GM08714 (cell line): Measurements from ENCODE around the gene CXCR4.
A peak's percentile ranks its signal among the peaks of the same experiment; 100 is the strongest.

ENCODE experiments used
- H3K4me3 ChIP-seq: fragments of 200-500 bp; sonication (Bioruptor generic); 2 replicates; pipeline ENCODE4 v1.5.1; 2014; ENCODE audit warnings: mild to moderate bottlenecking, low read length, inconsistent platforms
- ZNF274 ChIP-seq: IDR thresholded peaks from 2 replicates; pipeline ENCODE4 v1.6.1; 2012; ENCODE audit warnings: mild to moderate bottlenecking, low read depth, low read length

Gene CXCR4

DNA sequence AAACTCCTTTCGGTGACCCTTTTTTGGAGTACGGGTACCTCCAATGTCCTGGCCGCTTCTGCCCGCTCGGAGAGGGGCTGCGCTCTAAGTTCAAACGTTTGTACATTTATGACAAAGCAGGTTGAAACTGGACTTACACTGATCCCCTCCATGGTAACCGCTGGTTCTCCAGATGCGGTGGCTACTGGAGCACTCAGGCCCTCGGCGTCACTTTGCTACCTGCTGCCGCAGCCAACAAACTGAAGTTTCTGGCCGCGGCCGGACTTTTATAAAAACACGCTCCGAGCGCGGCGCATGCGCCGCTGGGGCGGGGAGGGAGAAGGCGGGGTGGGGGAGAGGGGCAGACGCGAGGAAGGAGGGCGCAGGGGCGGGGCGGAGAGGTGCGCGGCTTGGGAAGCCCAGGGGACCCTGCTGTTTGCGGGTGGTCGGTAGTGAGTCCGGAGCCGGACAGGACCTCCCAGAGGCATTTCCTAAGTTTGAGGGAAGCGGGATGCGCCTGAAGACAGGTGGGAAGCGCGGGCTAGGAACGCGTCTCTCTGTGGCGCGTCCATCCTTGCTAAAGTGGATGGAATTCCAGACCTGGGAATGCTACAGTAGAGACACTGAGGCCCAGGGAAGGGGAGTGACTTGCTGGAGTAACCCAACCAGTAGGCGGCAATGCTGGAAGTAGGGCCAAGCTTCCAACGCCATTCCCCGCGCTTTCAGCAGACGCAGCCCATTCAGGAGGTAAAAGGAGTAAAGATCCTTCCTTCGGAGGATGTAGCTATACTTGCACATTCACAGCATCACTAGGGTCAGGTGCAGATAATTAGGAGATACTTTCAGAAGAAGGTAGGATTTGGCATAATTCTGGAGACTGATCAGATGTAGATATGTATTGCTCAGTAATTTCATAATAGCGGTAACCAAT, at the start of gene CXCR4:
TSS of gene CXCR4 (minus strand) at position 241 of the 910 bp plus-strand sequence. CDS start at position 152, 89 bp downstream.
- TF ChIP-seq ZNF274 = no peak
- H3K4me3 ChIP-seq = peak within 1 kb of the TSS; percentile 95

DNA sequence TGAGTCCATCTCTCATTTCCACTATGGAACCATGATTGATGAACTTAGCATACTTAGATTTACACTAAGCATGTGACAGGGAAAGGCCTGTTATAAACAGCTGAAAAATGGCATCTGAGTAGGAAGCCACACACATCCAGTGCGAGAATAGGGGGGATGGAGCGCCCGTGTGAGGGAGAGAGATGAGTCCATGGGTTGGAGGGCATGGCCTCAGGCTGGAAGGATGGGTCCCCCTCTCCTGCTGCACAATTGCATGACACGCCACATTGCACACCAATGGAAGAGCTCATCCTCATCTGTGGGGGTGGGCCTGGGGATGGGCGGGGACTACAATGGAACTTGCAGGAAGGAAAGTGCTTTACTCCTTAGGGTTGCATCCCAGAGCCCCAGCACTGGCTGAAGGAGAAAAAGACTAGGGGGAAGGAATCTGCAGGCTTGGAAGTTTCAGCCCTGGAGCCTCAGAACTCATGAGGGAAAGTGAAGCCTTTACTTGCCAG, 46.4 kb upstream of the CXCR4 start:
- no peak for TF ChIP-seq ZNF274

DNA sequence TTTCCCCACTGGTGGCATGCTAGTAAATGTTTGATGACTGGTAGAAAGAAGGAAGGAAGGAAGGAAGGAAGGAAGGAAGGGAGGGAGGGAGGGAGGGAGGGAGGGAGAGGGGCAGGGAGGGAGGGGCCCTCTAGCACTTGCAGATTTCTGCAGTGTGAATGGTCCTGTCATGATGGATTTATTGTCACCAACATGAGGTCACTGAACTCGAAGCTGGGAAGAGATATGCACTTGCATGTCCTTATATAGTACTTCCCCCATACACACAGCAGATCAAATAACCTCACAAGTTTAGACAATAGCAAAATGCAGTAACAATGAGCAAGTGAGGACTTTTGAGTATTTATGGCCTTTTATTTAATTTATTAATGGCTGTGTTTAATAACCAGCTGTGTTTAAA, 44.5 kb upstream of the CXCR4 start:
- H3K4me3 ChIP-seq = no peak overlapping the region
- no peak for TF ChIP-seq ZNF274

More for the DNA sequence above, 46.4 kb upstream of the CXCR4 start:
- H3K4me3 ChIP-seq = no peak overlapping the region

DNA sequence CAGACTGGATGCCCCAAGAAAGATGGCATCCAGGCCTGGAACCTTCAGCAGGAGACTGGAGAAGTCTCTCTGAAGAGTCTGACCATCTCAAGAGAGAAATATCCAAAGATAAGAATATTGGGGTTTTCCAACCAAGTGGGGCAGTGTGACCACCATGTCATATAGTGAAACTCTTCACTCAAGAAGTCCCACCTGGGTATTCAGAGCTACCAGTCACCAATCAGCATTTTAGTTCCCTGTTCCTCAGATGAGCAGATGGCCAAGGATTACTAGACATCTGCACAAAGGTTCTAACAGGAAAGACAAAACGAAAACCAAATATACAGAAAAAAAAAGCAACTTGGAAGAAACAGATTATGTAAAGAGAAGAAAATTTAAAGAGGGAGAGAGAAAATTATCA, 38.5 kb upstream of the CXCR4 start:
- no peak for TF ChIP-seq ZNF274

DNA sequence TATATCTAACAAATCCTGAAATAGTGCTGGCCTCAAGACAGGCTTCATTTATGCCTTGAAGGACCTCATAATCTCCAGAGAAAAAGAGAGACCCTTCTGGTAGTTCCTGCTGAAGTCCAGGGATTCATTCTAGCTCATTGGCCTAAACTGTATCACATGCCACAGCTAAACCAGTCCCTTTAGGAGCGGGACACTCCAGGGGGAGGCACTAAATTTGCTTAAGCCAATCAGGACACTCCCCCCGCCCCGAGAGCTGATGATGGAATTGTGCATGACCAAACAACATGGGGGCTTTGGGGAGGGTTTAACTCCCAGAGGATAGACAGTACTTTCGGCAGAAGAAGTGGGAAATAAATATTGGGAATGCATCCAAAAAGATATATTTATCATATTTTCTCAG, 36.4 kb upstream of the CXCR4 start:
- TF ChIP-seq ZNF274 = no peak
- no peak overlapping the region for H3K4me3 ChIP-seq

More for the DNA sequence above, 38.5 kb upstream of the CXCR4 start:
- no peak overlapping the region for H3K4me3 ChIP-seq

DNA sequence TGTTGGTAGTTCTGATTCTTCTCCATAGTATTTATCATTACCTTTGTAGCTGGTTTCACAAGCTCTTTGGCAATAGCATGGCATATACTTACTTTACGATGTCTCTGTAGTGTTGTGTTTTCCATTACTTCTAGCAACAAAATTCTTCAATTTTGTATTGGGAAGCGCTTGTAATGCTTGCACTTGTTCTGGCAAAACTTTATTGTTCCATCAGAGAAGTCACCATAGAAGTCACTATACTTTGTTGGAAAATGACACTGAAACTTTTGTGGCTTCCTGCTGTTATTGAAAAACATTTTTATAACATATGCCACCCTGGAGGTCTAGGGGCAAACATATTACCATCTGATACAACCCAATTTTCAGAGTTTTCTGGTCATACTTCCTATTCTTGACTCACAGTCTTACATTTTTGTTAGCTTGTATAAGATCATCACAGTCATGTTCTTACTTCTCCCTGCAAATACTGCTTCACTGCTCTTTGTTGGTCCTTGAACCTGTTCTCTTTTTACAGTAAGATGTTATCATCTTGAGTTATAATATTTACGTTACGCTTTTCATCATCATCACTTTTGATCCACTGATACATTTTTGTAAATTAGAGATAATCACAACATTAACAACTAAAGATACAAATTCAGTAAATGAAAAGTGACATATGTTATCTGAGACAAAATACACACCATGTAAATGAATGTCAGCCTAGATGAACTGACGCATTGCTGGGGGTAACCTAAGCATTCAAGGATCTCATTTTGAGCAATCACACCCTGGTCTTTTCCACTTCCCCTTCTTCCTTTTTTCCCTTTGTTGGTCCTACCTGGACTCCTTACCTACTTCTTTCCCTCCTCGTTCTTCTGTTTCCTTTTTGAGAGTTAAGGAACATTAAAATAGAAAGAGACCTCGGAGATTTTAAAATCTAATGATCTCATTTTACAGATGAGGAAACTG, 33.3 kb upstream of the CXCR4 start:
- H3K4me3 ChIP-seq = no peak overlapping the region
- TF ChIP-seq ZNF274 = no peak

DNA sequence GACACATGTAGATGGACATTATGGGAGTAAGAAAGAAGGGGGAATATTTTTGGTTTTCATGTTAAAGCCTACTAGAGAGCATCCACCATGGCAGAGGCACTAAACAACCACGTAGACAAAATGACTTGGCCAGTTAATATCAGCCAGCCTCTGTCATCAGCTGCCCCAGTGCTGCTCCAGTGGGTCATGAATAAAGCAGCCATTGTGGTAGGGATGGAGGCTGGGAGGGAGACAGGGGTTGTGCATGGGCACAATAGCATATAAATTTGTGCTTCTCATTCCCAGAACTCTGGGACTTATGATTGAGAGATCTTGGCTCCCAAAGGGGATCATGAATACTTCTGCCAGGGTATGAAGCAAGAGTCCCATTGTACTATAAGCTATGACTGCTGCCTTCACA, 31.1 kb upstream of the CXCR4 start:
- no peak for TF ChIP-seq ZNF274
- H3K4me3 ChIP-seq = no peak overlapping the region

DNA sequence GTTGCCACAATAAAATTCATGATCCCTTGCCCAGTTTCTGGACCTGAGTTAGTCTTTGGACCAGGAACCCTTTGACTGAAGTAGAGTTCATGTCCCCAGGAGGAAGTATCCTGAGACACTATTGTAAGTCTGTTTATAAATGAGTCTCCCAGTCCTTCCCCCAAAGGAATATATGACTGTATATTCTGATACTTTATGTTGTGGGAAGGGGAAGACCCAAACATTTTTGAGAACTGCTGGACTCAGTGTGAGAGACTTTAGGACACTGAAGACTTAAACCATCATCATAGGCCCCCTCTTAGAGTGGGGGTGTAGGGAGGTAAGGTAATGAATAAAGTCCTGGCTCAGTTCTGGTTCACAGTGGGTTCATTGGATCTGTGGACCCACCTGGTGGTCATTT, 28.6 kb upstream of the CXCR4 start:
- H3K4me3 ChIP-seq = no peak overlapping the region
- no peak for TF ChIP-seq ZNF274

DNA sequence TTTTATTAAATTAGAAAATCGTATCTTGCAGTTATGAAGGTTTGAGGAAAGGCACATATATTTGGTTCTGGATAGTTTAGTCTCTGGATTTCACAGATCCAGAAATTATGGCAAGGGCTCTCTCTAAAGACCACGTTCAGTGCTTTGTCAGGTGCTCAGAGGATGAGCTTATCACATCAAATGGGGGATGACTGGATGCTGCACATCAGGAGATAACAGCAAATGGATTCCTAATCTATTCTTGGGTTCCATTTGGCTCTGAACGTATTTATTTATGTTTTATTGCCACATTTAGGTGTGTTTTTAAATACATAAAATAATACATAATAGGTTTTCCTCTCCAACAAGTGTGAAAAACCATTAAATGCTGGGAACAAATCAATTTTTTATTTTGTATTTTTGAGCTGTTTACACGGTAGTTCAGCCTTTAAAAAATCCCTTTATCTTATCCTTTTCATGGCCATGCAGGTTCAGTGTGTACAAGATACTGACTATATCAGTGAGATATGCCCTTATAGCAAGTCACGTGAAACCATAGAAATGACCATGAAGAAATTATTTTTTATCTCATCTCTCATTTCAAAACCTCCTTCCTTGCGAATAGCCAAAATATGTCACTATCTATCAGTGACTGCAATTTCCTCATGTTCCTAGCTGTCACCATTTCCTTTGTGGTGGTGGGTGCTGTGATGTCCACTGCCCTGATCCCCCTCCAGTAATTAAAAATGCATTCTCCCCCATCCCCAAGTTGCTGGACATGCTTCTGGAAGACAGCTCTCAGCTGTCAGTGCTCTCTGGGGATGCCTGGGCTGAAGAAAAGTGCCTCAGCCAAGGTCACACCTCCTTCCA, 25.9 kb upstream of the CXCR4 start:
- H3K4me3 ChIP-seq = no peak overlapping the region
- TF ChIP-seq ZNF274 = no peak

DNA sequence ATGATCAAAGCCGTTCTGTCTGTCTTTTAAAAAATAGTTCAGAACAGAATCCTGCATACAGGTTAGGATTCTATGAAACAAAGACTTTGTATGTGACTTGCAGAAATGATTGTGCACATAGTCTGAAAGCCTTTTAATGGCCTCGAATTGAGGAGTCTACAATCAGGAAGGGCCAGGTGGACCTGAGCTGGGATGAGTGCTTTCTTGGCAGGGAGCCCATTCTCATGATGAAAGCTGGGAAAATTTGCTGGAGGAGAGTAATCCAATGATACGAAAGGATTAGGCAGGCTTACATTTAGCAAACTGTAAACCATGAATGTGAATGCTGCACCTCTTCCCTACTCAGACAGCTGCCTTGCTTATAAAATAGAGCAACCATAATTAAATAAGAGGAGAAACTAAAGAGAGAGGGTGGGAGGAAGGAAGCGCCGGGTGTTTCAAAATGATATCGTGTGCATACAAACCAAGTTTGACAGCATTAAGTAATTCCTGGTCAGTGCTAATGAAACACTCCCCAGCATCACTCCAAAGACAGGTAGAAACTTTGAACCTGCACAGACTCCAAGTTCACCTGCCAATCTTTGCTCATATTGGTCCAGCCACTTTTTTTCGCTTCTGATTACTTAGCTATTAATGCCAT, 23.7 kb upstream of the CXCR4 start:
- no peak for TF ChIP-seq ZNF274
- no peak overlapping the region for H3K4me3 ChIP-seq

DNA sequence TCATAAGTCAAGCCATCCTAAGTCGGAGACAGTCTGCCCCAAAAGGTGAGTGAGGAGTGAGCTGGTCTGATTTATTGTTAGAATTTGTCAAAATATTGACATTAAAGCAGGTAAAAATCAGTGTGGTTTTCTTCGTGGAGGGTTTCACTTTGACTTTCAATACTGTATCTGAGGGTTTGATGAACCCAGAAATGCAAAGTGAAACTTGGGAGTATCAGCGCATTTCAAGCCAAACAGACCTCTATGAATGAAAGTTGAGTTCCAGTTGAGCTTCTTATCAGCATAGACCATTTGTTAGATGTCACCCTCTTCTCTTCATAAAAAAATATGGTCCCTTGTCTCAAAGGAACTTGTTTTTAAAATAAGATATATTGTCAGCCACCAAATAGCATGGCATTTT, 21.7 kb upstream of the CXCR4 start:
- H3K4me3 ChIP-seq = no peak overlapping the region
- no peak for TF ChIP-seq ZNF274

DNA sequence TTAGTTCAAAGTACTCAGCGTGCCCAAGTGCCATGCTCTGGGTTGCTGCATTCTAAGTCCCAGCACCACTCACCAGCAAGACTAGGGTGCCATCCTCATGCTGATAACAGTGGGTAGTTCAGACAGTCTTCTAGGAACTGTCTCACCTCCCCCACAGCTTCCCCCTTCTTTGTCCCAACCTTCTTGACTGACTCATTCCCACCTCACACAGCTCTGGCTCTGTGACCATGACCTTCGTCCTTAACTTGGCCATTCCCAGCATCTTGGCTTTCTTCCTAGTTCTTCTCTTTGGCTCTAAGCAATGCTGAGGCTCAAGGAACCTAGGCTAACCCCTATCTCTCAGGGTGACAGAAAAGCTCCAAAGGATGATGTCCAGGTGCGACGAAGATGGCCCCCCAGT, 20.0 kb upstream of the CXCR4 start:
- no peak for TF ChIP-seq ZNF274
- H3K4me3 ChIP-seq = no peak overlapping the region

DNA sequence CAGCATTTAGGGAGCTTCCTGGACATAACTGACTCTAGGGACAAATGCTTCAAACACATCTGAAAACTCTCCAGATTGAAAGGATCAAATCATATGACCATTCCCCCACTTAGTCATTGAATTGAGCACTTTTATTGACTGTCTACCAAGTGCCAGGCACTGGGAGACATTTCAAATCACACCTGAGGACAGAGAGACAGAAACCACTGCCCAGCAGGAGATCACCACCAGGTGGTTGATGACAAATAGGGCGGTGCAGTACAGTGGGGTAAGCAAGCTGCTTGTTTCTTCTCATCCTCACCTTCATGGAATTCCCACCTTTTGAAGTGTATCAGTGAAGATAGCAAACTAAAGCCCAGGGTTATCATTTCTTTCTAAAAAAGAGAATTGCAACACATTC, 19.0 kb upstream of the CXCR4 start:
- no peak overlapping the region for H3K4me3 ChIP-seq
- TF ChIP-seq ZNF274 = no peak
